H1 (cell line): Measurements from ENCODE around the gene CPNE5. TPM values are rescaled to one million over a fixed set of nuclear protein-coding genes. Genes with fewer than 3 reads are reported as not detected.

Experiments used
- CTCF ChIA-PET: fragments of 300-600 bp; sonication (Branson Sonifier 250); formaldehyde crosslinking; loops from one replicate; lab custom pipeline; 2021; ENCODE audit not compliant: partially characterized antibody; lab: Charles Lee
- POLR2A ChIA-PET: fragments of 300-600 bp; sonication (Branson Sonifier 250); formaldehyde crosslinking; loops from one replicate; lab custom pipeline; 2021; ENCODE audit warnings: inconsistent platforms; ENCODE audit not compliant: partially characterized antibody; lab: Charles Lee
- DNase-seq, 2 experiments: peaks; one replicate each; pipeline versions ENCODE4 v3.0.0 to v3.0.0-alpha.2; 2010 to 2022; ENCODE audit warnings: low spot score in 2 of 2, low read depth in 1 of 2, mixed read lengths in 1 of 2
- FAIRE-seq: peaks from 2 replicates; lab custom pipeline; 2011; peaks lifted over from hg19 to GRCh38; lab: Jason Lieb, UNC
- H2AFZ ChIP-seq: 2 replicates; pipeline ENCODE4 v1.8.1; 2012; ENCODE audit warnings: low read length, inconsistent platforms
- H2AK5ac ChIP-seq: 2 replicates; pipeline ENCODE4 v1.6.1; 2013; ENCODE audit warnings: low read depth, low read length
- H2BK120ac ChIP-seq: replicated peaks from 2 replicates; pipeline ENCODE3; 2013; ENCODE audit warnings: low read depth, low read length, inconsistent platforms
- H2BK12ac ChIP-seq: 2 replicates; pipeline ENCODE4 v1.6.1; 2013; ENCODE audit warnings: low read depth, low read length
- H2BK15ac ChIP-seq: 2 replicates; pipeline ENCODE4 v1.6.1; 2013; ENCODE audit warnings: low read length
- H2BK20ac ChIP-seq: 2 replicates; pipeline ENCODE4 v1.6.1; 2013; ENCODE audit warnings: low read length
- H2BK5ac ChIP-seq: 2 replicates; pipeline ENCODE4 v1.6.1; 2013; ENCODE audit warnings: low read depth, low read length
- H3K14ac ChIP-seq: 2 replicates; pipeline ENCODE4 v1.6.1; 2013; ENCODE audit warnings: inconsistent platforms; ENCODE audit not compliant: insufficient read length
- H3K18ac ChIP-seq: 2 replicates; pipeline ENCODE4 v1.6.1; 2013; ENCODE audit warnings: low read length; ENCODE audit errors: extremely low read depth
- H3K23ac ChIP-seq: 2 replicates; pipeline ENCODE4 v1.6.1; 2013; ENCODE audit warnings: inconsistent platforms; ENCODE audit not compliant: insufficient read length
- H3K23me2 ChIP-seq: 2 replicates; pipeline ENCODE4 v1.6.1; 2013; ENCODE audit warnings: low read depth, low read length
- H3K27ac ChIP-seq: 2 replicates; pipeline ENCODE4 v1.6.1; 2011; ENCODE audit warnings: low read depth, low read length, inconsistent platforms
- H3K27me3 ChIP-seq, 4 experiments: replicated peaks in 1 of 4; 1 replicate in 1 of 4; 2 replicates in 3 of 4; pipeline versions ENCODE4 v1.6.1 to v1.8.1; 2011 to 2013; ENCODE audit warnings: low read length in 3 of 4, mild to moderate bottlenecking in 3 of 4, inconsistent platforms in 2 of 4, mixed read lengths in 2 of 4, moderate library complexity in 1 of 4; ENCODE audit not compliant: control insufficient read depth in 3 of 4, insufficient read depth in 3 of 4; ENCODE audit errors: extremely low read depth in 1 of 4
- H3K36me3 ChIP-seq, 4 experiments: 2 replicates each; pipeline versions ENCODE4 v1.6.1 to v1.8.1; 2011 to 2013; ENCODE audit warnings: mild to moderate bottlenecking in 4 of 4, low read length in 3 of 4, moderate library complexity in 2 of 4, control low read depth in 1 of 4, inconsistent platforms in 1 of 4; ENCODE audit not compliant: insufficient read depth in 4 of 4, control insufficient read depth in 2 of 4
- H3K4ac ChIP-seq: replicated peaks from 2 replicates; pipeline ENCODE3; 2013; ENCODE audit warnings: low read length, low read depth, mixed read lengths, inconsistent platforms; ENCODE audit not compliant: insufficient read length
- H3K4me1 ChIP-seq, 4 experiments: replicated peaks in 1 of 4; 1 replicate in 1 of 4; 2 replicates in 3 of 4; pipeline versions ENCODE4 v1.6.1 to v1.8.1; 2011 to 2013; ENCODE audit warnings: low read length in 3 of 4, inconsistent platforms in 2 of 4, mixed read lengths in 1 of 4; ENCODE audit not compliant: insufficient read depth in 4 of 4, control insufficient read depth in 3 of 4
- H3K4me2 ChIP-seq, 2 experiments: 2 replicates each; pipeline versions ENCODE4 v1.6.1 to v1.8.1; 2011 to 2013; ENCODE audit warnings: low read depth in 2 of 2, low read length in 2 of 2, control low read depth in 1 of 2, inconsistent platforms in 1 of 2, mild to moderate bottlenecking in 1 of 2; ENCODE audit not compliant: insufficient read depth in 1 of 2
- H3K4me3 ChIP-seq, 4 experiments: fragments of 200-600, 300-600 bp in 1 of 4; sonication (generic), shearing (Covaris generic), sonication (Bioruptor Twin) in 1 of 4; 2 replicates each; pipeline versions ENCODE4 v1.5.1 to v1.8.1; 2011 to 2016; ENCODE audit warnings: low read length in 4 of 4, low read depth in 3 of 4, control low read depth in 2 of 4, inconsistent platforms in 2 of 4, mild to moderate bottlenecking in 2 of 4, mixed read lengths in 1 of 4, moderate library complexity in 1 of 4; ENCODE audit not compliant: insufficient read depth in 2 of 4; ENCODE audit errors: extremely low read depth in 1 of 4
- H3K56ac ChIP-seq: replicated peaks from 2 replicates; pipeline ENCODE3; 2013; ENCODE audit warnings: low read depth, mild to moderate bottlenecking, mixed read lengths, low read length, inconsistent platforms; ENCODE audit not compliant: insufficient read length
- H3K79me1 ChIP-seq: 2 replicates; pipeline ENCODE4 v1.6.1; 2013; ENCODE audit warnings: low read depth, low read length, control low read depth
- H3K79me2 ChIP-seq, 2 experiments: 2 replicates each; pipeline versions ENCODE4 v1.6.1 to v1.8.1; 2012 to 2013; ENCODE audit warnings: low read length in 2 of 2, mild to moderate bottlenecking in 2 of 2, inconsistent platforms in 1 of 2; ENCODE audit not compliant: insufficient read depth in 2 of 2, control insufficient read depth in 1 of 2
- H3K9ac ChIP-seq, 4 experiments: replicated peaks in 1 of 4; 1 replicate in 1 of 4; 2 replicates in 3 of 4; pipeline versions ENCODE4 v1.6.1 to v1.8.1; 2011 to 2013; ENCODE audit warnings: low read depth in 3 of 4, low read length in 3 of 4, control low read depth in 2 of 4, mild to moderate bottlenecking in 2 of 4, moderate library complexity in 2 of 4, inconsistent platforms in 1 of 4; ENCODE audit errors: extremely low read depth in 1 of 4
- H3K9me3 ChIP-seq, 2 experiments: 2 replicates each; pipeline versions ENCODE4 v1.6.1 to v1.8.1; 2012 to 2013; ENCODE audit warnings: mild to moderate bottlenecking in 2 of 2, moderate library complexity in 2 of 2, control low read depth in 1 of 2, inconsistent platforms in 1 of 2, low read depth in 1 of 2, low read length in 1 of 2, mixed read lengths in 1 of 2; ENCODE audit not compliant: insufficient read depth in 2 of 2
- H4K20me1 ChIP-seq, 2 experiments: replicated peaks in 1 of 2; 2 replicates each; pipeline versions ENCODE3 to v1.8.1; 2011 to 2013; ENCODE audit warnings: inconsistent platforms in 2 of 2, low read length in 2 of 2, mild to moderate bottlenecking in 1 of 2; ENCODE audit not compliant: insufficient read depth in 2 of 2, control insufficient read depth in 1 of 2
- H4K5ac ChIP-seq: 2 replicates; pipeline ENCODE4 v1.6.1; 2013; ENCODE audit warnings: low read length, low read depth, mixed read lengths, inconsistent platforms; ENCODE audit not compliant: insufficient read length
- H4K8ac ChIP-seq: 2 replicates; pipeline ENCODE4 v1.8.0; 2013; ENCODE audit warnings: mild to moderate bottlenecking, moderate library complexity, low read length, inconsistent platforms; ENCODE audit not compliant: insufficient read depth; ENCODE audit errors: extremely low read depth
- H4K91ac ChIP-seq: replicated peaks from 2 replicates; pipeline ENCODE3; 2013; ENCODE audit warnings: low read length, mixed read lengths, inconsistent platforms; ENCODE audit not compliant: insufficient read length
- HDAC2 ChIP-seq, 2 experiments: fragments of 300-600 bp in 1 of 2; sonication (generic) in 1 of 2; IDR thresholded peaks; 2 replicates each; pipeline ENCODE4 v1.6.1; 2011 to 2012; ENCODE audit warnings: low read depth in 2 of 2, low read length in 2 of 2, mild to moderate bottlenecking in 2 of 2, moderate library complexity in 2 of 2, borderline replicate concordance in 1 of 2, inconsistent platforms in 1 of 2
- KDM1A ChIP-seq: fragments of 200-600, 300-600 bp; sonication (generic); IDR thresholded peaks from 2 replicates; pipeline ENCODE4 v1.7.1; 2016; ENCODE audit warnings: mild to moderate bottlenecking, low read length, borderline replicate concordance
- WGBS, 2 experiments: shearing (Covaris generic) in 1 of 2; methylation state at CpG; one replicate each; pipeline versions ENCODE4 v1.1.6 to v1.1.7; 2013 to 2015; ENCODE audit warnings: low lambda C conversion rate in 2 of 2, mixed read lengths in 2 of 2, inconsistent platforms in 1 of 2, low coverage in 1 of 2, missing lambda C conversion rate in 1 of 2; ENCODE audit not compliant: insufficient replicate concordance in 2 of 2, insufficient coverage in 1 of 2, insufficient read length in 1 of 2; ENCODE audit errors: extremely low coverage in 1 of 2, missing lambda C conversion rate in 1 of 2; 5-methylcytosine and 5-hydroxymethylcytosine counted together
- polyA plus RNA-seq, 7 experiments: library from polyadenylated mRNA; depleted of rRNA in 3 of 7; stranded (reverse) in 5 of 7; unstranded in 2 of 7; fragments of >200 nt in 5 of 7; fragments of 200-250 nt in 2 of 7; gene quantifications; 1 replicate in 5 of 7; 2 replicates in 1 of 7; 4 replicates in 1 of 7; pipeline versions ENCODE4 v1.2.1 to v1.2.3, GENCODE V29; 2011 to 2013; ENCODE audit warnings: missing spikeins in 2 of 7, mixed read lengths in 2 of 7
- total RNA-seq: library from RNA; stranded (reverse); fragmentation: NEBNext Ultra II Directional; extraction: Animal tissue kit (Norgen Biotek cat#: 25700); gene quantifications from 2 replicates; pipeline ENCODE4 v1.2.1, GENCODE V29; 2021

The CPNE5 gene
- total and polyA plus RNA-seq, 2 of the 8 experiments (the other 6 are each of a cell fraction or from before 2014, with no cell fraction given): 0.88 to 1.8 TPM

DNA sequence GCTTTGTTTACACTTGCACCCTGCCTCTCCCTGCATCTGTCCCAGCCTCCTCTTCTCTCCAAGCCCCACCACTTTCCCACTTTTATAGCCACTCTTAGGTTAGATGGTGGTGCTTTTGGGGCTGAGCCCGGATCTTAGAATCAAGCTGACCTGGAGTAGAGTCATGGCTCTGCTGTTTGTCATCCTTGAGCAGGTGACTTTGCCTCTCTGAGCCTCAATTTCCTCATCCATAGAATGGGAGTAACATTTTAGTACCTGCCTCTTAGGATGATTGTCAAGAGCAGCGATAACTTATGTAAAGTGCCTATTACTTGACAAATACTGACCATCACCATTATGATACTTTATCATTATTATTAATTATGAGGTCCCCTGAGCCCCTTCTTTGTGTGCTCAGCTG is 48.2 kb downstream of the CPNE5 start:
- Histone ChIP-seq H3K56ac (no peak overlapping the region), H3K14ac (no peak overlapping the region), H3K23ac (no peak overlapping the region), H3K4me2 (no peak overlapping the region), H4K20me1 (no peaks in the 10 kb centered on the region), H4K91ac (no peak overlapping the region), H3K36me3 (no peaks in the 10 kb centered on the region), H4K5ac (no peak overlapping the region), H3K23me2 (no peaks in the 10 kb centered on the region), H2BK120ac (no peak overlapping the region), H3K4me3 (no peak overlapping the region), H3K79me2 (no peaks in the 10 kb centered on the region), H3K4me1 (peaks cover 8 to 46% (median 26%) of the 10 kb centered on the region in 4 experiments), H4K8ac (no peak overlapping the region), H3K9ac (no peak overlapping the region), H3K9me3 (no peaks in the 10 kb centered on the region), H2AK5ac (no peak overlapping the region), H2BK15ac (peak overlapping the region; percentile 8; the same call in 1 of the 2 replicates), H3K18ac (no peak overlapping the region), H3K27me3 (no peaks in the 10 kb centered on the region), H3K27ac (no peak overlapping the region), H3K79me1 (no peaks in the 10 kb centered on the region), H3K4ac (no peak overlapping the region), H2BK12ac (no peak overlapping the region; the same call in 1 of the 2 replicates), H2BK5ac (no peak overlapping the region), H2BK20ac (no peak overlapping the region), H2AFZ (no peak overlapping the region)
- POLR2A ChIA-PET: interaction anchor here (4.1 kb wide), 1 partner anchor 12 kb away, joined by 15 read pairs; no protein-coding TSS in a partner anchor
- DNase-seq (no peak), FAIRE-seq (no peak)
- WGBS, 2 experiments: 100% methylated on average over 2 of the region's 2 CpGs; no CpG with 5 or more reads in 1 of the 2 experiments
- CTCF ChIA-PET: interaction anchor here (0.7 to 11.6 kb wide), 13 partner anchors 9 to 227 kb away, joined by 3 to 114 read pairs (median 4); no protein-coding TSS in a partner anchor
- no peak for TF ChIP-seq HDAC2 (IDR thresholded peaks at IDR 0.05; ENCODE audit: borderline replicate concordance in 1 of 2, low read depth in 2 of 2, low read length in 2 of 2)
- peak; percentile 47; the same call in 1 of the 2 replicates for TF ChIP-seq KDM1A
